Keratinocyte (primary cell): ENCODE results near the gene SSBP4. TPM values are rescaled to one million over a fixed set of nuclear protein-coding genes. Genes with fewer than 3 reads are reported as not detected.

Source experiments
- DNase-seq: peaks from one replicate; pipeline ENCODE4 v3.0.0-alpha.2; 2011; ENCODE audit warnings: low read depth, missing footprints, low spot score
- FAIRE-seq: peaks from 2 replicates; lab custom pipeline; 2011; peaks lifted over from hg19 to GRCh38; lab: Jason Lieb, UNC
- H2AFZ ChIP-seq: 2 replicates; pipeline ENCODE4 v1.6.0; 2012; ENCODE audit warnings: low read length, control low read depth, inconsistent platforms; ENCODE audit not compliant: control insufficient read depth
- H3K27ac ChIP-seq: 2 replicates; pipeline ENCODE4 v1.5.1; 2011; ENCODE audit warnings: low read length; ENCODE audit not compliant: control insufficient read depth, insufficient read depth
- H3K27me3 ChIP-seq: 3 replicates; pipeline ENCODE4 v1.6.0; 2011; ENCODE audit warnings: low read length; ENCODE audit not compliant: control insufficient read depth, insufficient read depth; ENCODE audit errors: extremely low read depth
- H3K36me3 ChIP-seq, 2 experiments: 2 replicates in 1 of 2; 3 replicates in 1 of 2; pipeline ENCODE4 v1.5.1; 2011; ENCODE audit warnings: low read length in 2 of 2, mild to moderate bottlenecking in 1 of 2; ENCODE audit not compliant: control insufficient read depth in 2 of 2, insufficient read depth in 2 of 2; ENCODE audit errors: extremely low read depth in 1 of 2
- H3K4me1 ChIP-seq: 3 replicates; pipeline ENCODE4 v1.5.1; 2011; ENCODE audit warnings: low read length; ENCODE audit not compliant: control insufficient read depth, insufficient read depth; ENCODE audit errors: extremely low read depth
- H3K4me2 ChIP-seq: 3 replicates; pipeline ENCODE4 v1.6.0; 2011; ENCODE audit warnings: low read depth, low read length; ENCODE audit not compliant: control insufficient read depth, insufficient read depth; ENCODE audit errors: extremely low read depth
- H3K4me3 ChIP-seq, 3 experiments: fragments of 200-600 bp in 1 of 3; sonication (generic) in 1 of 3; 2 replicates in 2 of 3; 3 replicates in 1 of 3; pipeline ENCODE4 v1.5.1; 2011 to 2016; ENCODE audit warnings: low read length in 3 of 3, mild to moderate bottlenecking in 3 of 3, control low read depth in 2 of 3, inconsistent platforms in 1 of 3, low read depth in 1 of 3, mixed read lengths in 1 of 3, mixed run types in 1 of 3, moderate library complexity in 1 of 3; ENCODE audit not compliant: control insufficient read depth in 2 of 3, insufficient read depth in 2 of 3; ENCODE audit errors: extremely low read depth in 1 of 3
- H3K79me2 ChIP-seq: 2 replicates; pipeline ENCODE4 v1.6.0; 2012; ENCODE audit warnings: low read length; ENCODE audit not compliant: control insufficient read depth, insufficient read depth
- H3K9ac ChIP-seq: 3 replicates; pipeline ENCODE4 v1.6.0; 2011; ENCODE audit warnings: low read length; ENCODE audit not compliant: control insufficient read depth, insufficient read depth; ENCODE audit errors: extremely low read depth
- H3K9me1 ChIP-seq: 3 replicates; pipeline ENCODE4 v1.6.0; 2011; ENCODE audit warnings: low read length; ENCODE audit not compliant: control insufficient read depth, insufficient read depth; ENCODE audit errors: extremely low read depth
- H3K9me3 ChIP-seq: 2 replicates; pipeline ENCODE4 v1.5.1; 2012; ENCODE audit warnings: low read depth, low read length; ENCODE audit not compliant: control insufficient read depth
- H4K20me1 ChIP-seq: 3 replicates; pipeline ENCODE4 v1.6.0; 2011; ENCODE audit warnings: low read length; ENCODE audit not compliant: control insufficient read depth, insufficient read depth; ENCODE audit errors: extremely low read depth
- CTCF ChIP-seq, 3 experiments: IDR thresholded peaks in 1 of 3; conservative IDR thresholded peaks in 1 of 3; optimal IDR thresholded peaks in 1 of 3; 2 replicates in 2 of 3; 3 replicates in 1 of 3; pipeline versions ENCODE3 to v1.5.1; 2011; ENCODE audit warnings: low read length in 3 of 3, mild to moderate bottlenecking in 3 of 3, moderate library complexity in 2 of 3, control low read depth in 1 of 3, inconsistent platforms in 1 of 3; ENCODE audit not compliant: insufficient read depth in 2 of 3; ENCODE audit errors: extremely low read depth in 1 of 3
- EZH2 ChIP-seq: IDR thresholded peaks from one replicate; pipeline ENCODE4 v1.6.1; 2012; ENCODE audit warnings: inconsistent platforms, mild to moderate bottlenecking, low read length, moderate library complexity
- dilution Hi-C: fragments of 300-500 bp; cut with MboI; formaldehyde crosslinking; loops from one replicate; pipeline ENCODE4 v1.7.0; 2020; ENCODE audit warnings: low sequenced_read_pairs; ENCODE audit not compliant: extremely low pct_ligation_motif_present
- polyA plus RNA-seq, 5 experiments: library from polyadenylated mRNA; depleted of rRNA in 3 of 5; stranded (reverse) in 3 of 5; stranded (forward) in 1 of 5; unstranded in 1 of 5; fragments of >200 nt; gene quantifications; 1 replicate in 1 of 5; 2 replicates in 3 of 5; 3 replicates in 1 of 5; pipeline versions ENCODE4 v1.2.1 to v1.2.3, GENCODE V29; 2011 to 2012; ENCODE audit warnings: missing spikeins in 2 of 5, low read depth in 1 of 5, low replicate concordance in 1 of 5

Gene SSBP4
- polyA plus RNA-seq, 1 donor (not counting 4 experiments of a cell fraction or from before 2014, with no cell fraction given), result 7.5 TPM

- FAIRE-seq (no peak), DNase-seq (no peak)
- Histone ChIP-seq H3K4me1 (peaks cover 28% of the 10 kb centered on the region), H3K9me1 (no peaks in the 10 kb centered on the region), H3K9me3 (no peaks in the 10 kb centered on the region), H3K79me2 (peaks cover 87% of the 10 kb centered on the region), H3K36me3 (peaks cover 5 to 7% of the 10 kb centered on the region in 2 experiments), H3K4me2 (no peak overlapping the region), H4K20me1 (peaks cover 7% of the 10 kb centered on the region), H2AFZ (no peak overlapping the region), H3K27ac (no peak overlapping the region), H3K27me3 (no peaks in the 10 kb centered on the region), H3K4me3 (no peak overlapping the region), H3K9ac (no peak overlapping the region)
- TF ChIP-seq EZH2, result no peak
- no peak for TF ChIP-seq CTCF (optimal IDR thresholded peaks at IDR 0.05 in 1 of 3, IDR thresholded peaks at IDR 0.05 in 1 of 3, conservative IDR thresholded peaks at IDR 0.05 in 1 of 3; ENCODE audit: extremely low read depth in 1 of 3, insufficient read depth in 2 of 3, low read length in 3 of 3)
- dilution Hi-C loops, result no loop called here
These were observed 58.0 kb downstream of the SSBP4 start for GRCh38 chr19:18477042-18477779.

GRCh38 chr19:18477974-18478373 is 58.8 kb downstream of the SSBP4 start:
- H3K79me2 ChIP-seq, result peaks cover 92% of the 10 kb centered on the region
- H3K4me1 ChIP-seq, result peaks cover 28% of the 10 kb centered on the region
- H3K4me3 ChIP-seq, result no peak overlapping the region
- TF ChIP-seq CTCF (optimal IDR thresholded peaks at IDR 0.05 in 1 of 3, IDR thresholded peaks at IDR 0.05 in 1 of 3, conservative IDR thresholded peaks at IDR 0.05 in 1 of 3; ENCODE audit: extremely low read depth in 1 of 3, insufficient read depth in 2 of 3, low read length in 3 of 3) (no peak), EZH2 (no peak)
- no peak overlapping the region for H3K4me2 ChIP-seq
- H4K20me1 ChIP-seq, result peaks cover 7% of the 10 kb centered on the region
- no peak overlapping the region for H3K9ac ChIP-seq
- no peak overlapping the region for H3K27ac ChIP-seq
- DNase-seq, result no peak
- dilution Hi-C loops, result no loop called here
- no peaks in the 10 kb centered on the region for H3K9me3 ChIP-seq
- no peak overlapping the region for H2AFZ ChIP-seq
- H3K9me1 ChIP-seq, result no peaks in the 10 kb centered on the region
- H3K36me3 ChIP-seq, result peaks cover 4 to 5% of the 10 kb centered on the region in 2 experiments
- no peaks in the 10 kb centered on the region for H3K27me3 ChIP-seq
- FAIRE-seq, result no peak
